Measurements from ENCODE around the gene ZHX3. TPM values are rescaled to one million over a fixed set of nuclear protein-coding genes. Genes with fewer than 3 reads are reported as not detected.

The ZHX3 gene
- total RNA-seq: 41.2 and 49.1 TPM in 2 replicates

GRCh38 chr20:41317546-41318270, at the start of gene ZHX3:
ZHX3 (minus strand) TSS chr20:41317731; CDS start chr20:41204916, 112,815 bp downstream.

GRCh38 chr20:41366546-41367392, 49.2 kb upstream of the ZHX3 start, which contains the start of gene EMILIN3:
EMILIN3 (minus strand) TSS chr20:41366818; CDS start chr20:41366634, 184 bp downstream.

GRCh38 chr20:41340327-41341055, 23.0 kb upstream of the ZHX3 start, which contains the start of gene LPIN3:
LPIN3 (plus strand) TSS chr20:41340821; CDS start chr20:41345804, 4,983 bp downstream.

GRCh38 chr20:41136680-41137613, 180.6 kb downstream of the ZHX3 start, which contains the start of gene PLCG1:
PLCG1 (plus strand) TSS chr20:41137543; CDS start chr20:41137642, 99 bp downstream.

Small RNA genes within 50 kb of the gene (small RNA-seq; reads per million reads assigned to genes)
- gene AL022394.1: not detected
- gene MIR6871: not detected
- gene RN7SL615P: not detected

Other genes starting within 250 kb of the ZHX3 start
- 32.8 and 40.2 TPM in 2 replicates for gene PLCG1, start 180.2 kb downstream of the ZHX3 start, total RNA-seq
- 11.0 and 11.5 TPM in 2 replicates for gene LPIN3, start 23.1 kb upstream of the ZHX3 start, total RNA-seq
- not detected in 2 replicates for gene EMILIN3, start 49.1 kb upstream of the ZHX3 start, total RNA-seq